ENCODE results near the gene MAP3K10. TPM values are rescaled to one million over a fixed set of nuclear protein-coding genes. Genes with fewer than 3 reads are reported as not detected.

The MAP3K10 gene
- total and polyA plus RNA-seq, 2 of the 13 experiments (the other 11 are each of a cell fraction or from before 2014, with no cell fraction given) = 3.4 to 5.0 TPM

DNA sequence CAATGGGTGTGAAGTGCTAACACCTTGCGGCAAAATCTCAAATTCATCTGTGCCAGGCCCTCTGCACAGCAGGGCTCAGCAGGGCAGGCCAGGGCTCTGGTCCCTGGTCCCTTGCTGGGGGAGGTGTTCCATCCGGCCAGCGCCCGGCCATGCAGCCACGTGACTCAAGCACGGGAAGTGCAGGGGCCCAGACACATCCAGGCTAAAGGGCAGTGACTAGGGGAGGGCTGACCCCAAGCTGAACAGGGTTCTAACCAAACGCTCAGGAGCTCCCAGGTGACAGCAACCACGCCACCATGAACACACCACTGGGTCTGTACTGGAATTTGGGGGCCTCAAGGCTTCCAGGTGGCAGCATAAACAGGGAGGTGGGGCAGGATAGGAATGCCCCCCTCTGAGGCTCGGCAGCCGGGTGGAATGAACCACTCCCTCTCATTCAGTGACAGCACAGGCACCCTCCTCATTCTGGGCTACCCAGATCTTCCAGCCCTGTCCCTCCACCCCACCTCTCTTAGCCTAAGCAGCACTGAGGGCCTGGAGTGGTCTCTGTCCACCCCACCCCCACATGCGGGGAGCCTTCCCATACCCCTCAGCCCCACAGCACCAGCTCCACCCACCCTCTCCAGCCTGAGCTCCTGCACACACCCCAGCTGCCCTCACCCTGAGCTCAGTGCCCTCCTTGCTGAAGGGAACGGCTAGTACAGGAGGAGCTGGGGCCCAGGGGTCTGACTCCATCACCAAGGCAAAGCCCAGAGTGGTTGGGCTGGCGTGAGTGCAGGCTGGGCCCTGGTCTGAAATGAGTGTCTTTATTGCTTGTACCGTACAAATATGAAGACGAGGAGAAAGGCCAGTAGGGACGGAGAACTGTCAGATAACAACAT, 40.6 kb downstream of the MAP3K10 start (continued):
- TF ChIP-seq, protein P1, sequence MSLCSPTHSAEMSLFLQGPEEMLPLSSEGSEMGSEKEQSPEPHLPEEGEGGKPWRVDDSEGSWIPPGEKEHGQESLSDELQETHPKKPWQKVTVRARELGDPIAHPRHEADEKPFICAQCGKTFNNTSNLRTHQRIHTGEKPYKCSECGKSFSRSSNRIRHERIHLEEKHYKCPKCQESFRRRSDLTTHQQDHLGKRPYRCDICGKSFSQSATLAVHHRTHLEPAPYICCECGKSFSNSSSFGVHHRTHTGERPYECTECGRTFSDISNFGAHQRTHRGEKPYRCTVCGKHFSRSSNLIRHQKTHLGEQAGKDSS (CRISPR knock-in tag; IDR thresholded peaks at IDR 0.05; ENCODE audit: borderline replicate concordance, low read depth) = peak; percentile 82; the same call in 1 of the 2 replicates
- peak; percentile 74 for TF ChIP-seq ZHX2 (IDR thresholded peaks at IDR 0.05; ENCODE audit: low read depth)
- no peak for TF ChIP-seq ZHX2 (CRISPR knock-in tag; IDR thresholded peaks at IDR 0.05; ENCODE audit: borderline replicate concordance)
- TF ChIP-seq RFX5 (IDR thresholded peaks at IDR 0.05; ENCODE audit: low read depth, low read length) = no peak
- TF ChIP-seq KMT2B (CRISPR knock-in tag; IDR thresholded peaks at IDR 0.05) = peak; percentile 71; the same call in 1 of the 2 replicates
- peak; percentile 96 for TF ChIP-seq ZNF281 (CRISPR knock-in tag; IDR thresholded peaks at IDR 0.05; ENCODE audit: borderline replicate concordance)
- no peak for TF ChIP-seq ZNF142 (CRISPR knock-in tag; IDR thresholded peaks at IDR 0.05)
- 0 out of 2 replicates have a peak, but pooled peaks have one; percentile 66 for TF ChIP-seq ZNF567 (CRISPR knock-in tag; IDR thresholded peaks at IDR 0.05; ENCODE audit: borderline replicate concordance)
- no peak for TF ChIP-seq ZC3H13 (CRISPR knock-in tag; IDR thresholded peaks at IDR 0.05)

Measured in HepG2 (cell line).